Ascending aorta (tissue), 2 donors: ENCODE measurements around the gene FN3K. TPM values are rescaled to one million over a fixed set of nuclear protein-coding genes. Genes with fewer than 3 reads are reported as not detected.

Experiments
- DNase-seq, 2 donors: peaks; one replicate each; pipeline ENCODE4 v3.0.0-alpha.2; 2019; ENCODE audit warnings: low spot score in 2 of 2
- H3K27ac ChIP-seq, 2 donors: fragments of 200-600 bp; sonication (generic); one replicate each; pipeline ENCODE4 v1.5.1; 2016 to 2017; ENCODE audit warnings: mild to moderate bottlenecking in 1 of 2
- H3K27me3 ChIP-seq: fragments of 200-600 bp; sonication (generic); one replicate; pipeline ENCODE4 v1.5.1; 2017
- H3K36me3 ChIP-seq, 2 donors: fragments of 200-600 bp; sonication (generic); one replicate each; pipeline ENCODE4 v1.5.1; 2016
- H3K4me1 ChIP-seq, 2 donors: fragments of 200-600 bp; sonication (generic); one replicate each; pipeline ENCODE4 v1.5.1; 2016 to 2017; ENCODE audit warnings: mild to moderate bottlenecking in 1 of 2
- H3K4me3 ChIP-seq, 2 donors: fragments of 200-600 bp; sonication (generic); one replicate each; pipeline ENCODE4 v1.5.1; 2016 to 2017; ENCODE audit warnings: mild to moderate bottlenecking in 1 of 2
- H3K9me3 ChIP-seq, 2 donors: fragments of 200-600 bp; sonication (generic); one replicate each; pipeline ENCODE4 v1.5.1; 2016
- intact Hi-C: fragments of 100-400 bp; cut with DNase I; formaldehyde crosslinking; loops from one replicate; pipeline ENCODE4 v1.15.1; 2023
- total RNA-seq: library from RNA; depleted of rRNA; stranded (reverse); fragments of >200 nt; gene quantifications from one replicate; pipeline ENCODE4 v1.1.0, GENCODE V29; 2016
- TF ChIP-seq, protein P1 (sequence below), 3 experiments: fragments of 200-600 bp in 2 of 3; fragments of 450-650 bp in 1 of 3; sonication (generic) in 2 of 3; IDR thresholded peaks; one replicate each; pipeline ENCODE4 v1.5.1; 2016 to 2019; ENCODE audit warnings: antibody characterized with exemption in 3 of 3, mild to moderate bottlenecking in 1 of 3, moderate library complexity in 1 of 3

FN3K gene
- total RNA-seq, 1 donor from 2014 or later, result 10.5 TPM

DNA sequence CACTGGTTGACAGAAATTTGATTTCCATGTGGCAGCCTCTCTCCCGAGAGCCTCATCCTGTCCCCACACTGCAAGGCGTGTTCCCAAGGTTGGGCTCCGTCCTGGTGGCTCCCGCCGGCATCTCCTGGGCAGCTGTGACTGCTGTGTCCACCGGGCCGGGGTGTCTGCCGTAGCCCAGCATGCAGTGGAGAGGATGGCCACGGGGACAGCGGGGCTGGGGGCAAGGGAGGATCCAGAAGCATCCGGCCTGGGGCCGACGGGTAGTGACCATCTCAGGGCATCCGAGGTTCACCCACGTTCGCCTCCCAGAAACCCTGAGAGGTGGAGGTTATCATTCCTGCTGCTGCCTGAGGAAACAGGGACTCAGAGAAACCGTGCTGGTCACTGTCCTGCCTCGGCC lies 29.7 kb upstream of the FN3K start:
- Histone ChIP-seq H3K4me3 (no peak overlapping the region), H3K9me3 (no peaks in the 10 kb centered on the region), H3K36me3 (no peaks in the 10 kb centered on the region), H3K27me3 (no peaks in the 10 kb centered on the region), H3K4me1 (no peaks in the 10 kb centered on the region), H3K27ac (no peak overlapping the region)
- intact Hi-C loops, result no loop called here
- no peak for DNase-seq
- TF ChIP-seq, protein P1, sequence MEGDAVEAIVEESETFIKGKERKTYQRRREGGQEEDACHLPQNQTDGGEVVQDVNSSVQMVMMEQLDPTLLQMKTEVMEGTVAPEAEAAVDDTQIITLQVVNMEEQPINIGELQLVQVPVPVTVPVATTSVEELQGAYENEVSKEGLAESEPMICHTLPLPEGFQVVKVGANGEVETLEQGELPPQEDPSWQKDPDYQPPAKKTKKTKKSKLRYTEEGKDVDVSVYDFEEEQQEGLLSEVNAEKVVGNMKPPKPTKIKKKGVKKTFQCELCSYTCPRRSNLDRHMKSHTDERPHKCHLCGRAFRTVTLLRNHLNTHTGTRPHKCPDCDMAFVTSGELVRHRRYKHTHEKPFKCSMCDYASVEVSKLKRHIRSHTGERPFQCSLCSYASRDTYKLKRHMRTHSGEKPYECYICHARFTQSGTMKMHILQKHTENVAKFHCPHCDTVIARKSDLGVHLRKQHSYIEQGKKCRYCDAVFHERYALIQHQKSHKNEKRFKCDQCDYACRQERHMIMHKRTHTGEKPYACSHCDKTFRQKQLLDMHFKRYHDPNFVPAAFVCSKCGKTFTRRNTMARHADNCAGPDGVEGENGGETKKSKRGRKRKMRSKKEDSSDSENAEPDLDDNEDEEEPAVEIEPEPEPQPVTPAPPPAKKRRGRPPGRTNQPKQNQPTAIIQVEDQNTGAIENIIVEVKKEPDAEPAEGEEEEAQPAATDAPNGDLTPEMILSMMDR (IDR thresholded peaks at IDR 0.05), result no peak

DNA sequence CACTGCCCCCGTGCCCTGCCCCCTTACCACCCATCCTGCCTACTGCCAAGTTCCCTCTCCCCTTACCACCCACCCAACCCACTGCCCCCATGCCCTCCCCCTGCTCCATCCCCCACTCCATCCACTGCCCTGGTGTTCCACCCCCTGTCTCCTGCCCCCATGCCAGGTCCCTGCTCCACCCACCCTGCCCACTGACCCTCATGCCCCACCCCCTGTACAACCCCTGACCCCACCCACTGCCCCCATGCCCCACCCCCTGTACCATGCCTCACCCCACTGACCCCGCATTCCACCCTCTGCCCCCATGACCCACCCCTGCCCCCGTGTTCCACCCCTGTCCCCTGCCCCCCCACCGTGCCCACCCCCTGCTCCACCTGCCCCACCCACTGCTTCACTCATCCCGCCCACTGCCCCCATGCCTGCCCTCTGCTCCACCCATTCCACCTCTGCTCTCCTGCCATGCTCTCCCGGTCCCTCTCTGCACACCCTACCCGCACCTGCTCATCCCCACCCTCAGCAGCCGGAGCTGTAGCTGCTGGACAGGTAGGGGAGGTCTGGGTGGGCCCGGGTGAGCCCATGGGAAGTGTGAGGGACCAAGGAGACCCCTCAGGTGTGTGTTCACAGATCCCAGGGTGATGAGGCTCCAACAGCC lies 26.3 kb upstream of the FN3K start:
- intact Hi-C loops, result no loop called here
- DNase-seq, result no peak
- Histone ChIP-seq H3K27me3 (no peaks in the 10 kb centered on the region), H3K9me3 (no peaks in the 10 kb centered on the region), H3K4me1 (no peaks in the 10 kb centered on the region), H3K36me3 (no peaks in the 10 kb centered on the region), H3K27ac (no peak overlapping the region), H3K4me3 (no peak overlapping the region)
- TF ChIP-seq, protein P1 (IDR thresholded peaks at IDR 0.05), result no peak

DNA sequence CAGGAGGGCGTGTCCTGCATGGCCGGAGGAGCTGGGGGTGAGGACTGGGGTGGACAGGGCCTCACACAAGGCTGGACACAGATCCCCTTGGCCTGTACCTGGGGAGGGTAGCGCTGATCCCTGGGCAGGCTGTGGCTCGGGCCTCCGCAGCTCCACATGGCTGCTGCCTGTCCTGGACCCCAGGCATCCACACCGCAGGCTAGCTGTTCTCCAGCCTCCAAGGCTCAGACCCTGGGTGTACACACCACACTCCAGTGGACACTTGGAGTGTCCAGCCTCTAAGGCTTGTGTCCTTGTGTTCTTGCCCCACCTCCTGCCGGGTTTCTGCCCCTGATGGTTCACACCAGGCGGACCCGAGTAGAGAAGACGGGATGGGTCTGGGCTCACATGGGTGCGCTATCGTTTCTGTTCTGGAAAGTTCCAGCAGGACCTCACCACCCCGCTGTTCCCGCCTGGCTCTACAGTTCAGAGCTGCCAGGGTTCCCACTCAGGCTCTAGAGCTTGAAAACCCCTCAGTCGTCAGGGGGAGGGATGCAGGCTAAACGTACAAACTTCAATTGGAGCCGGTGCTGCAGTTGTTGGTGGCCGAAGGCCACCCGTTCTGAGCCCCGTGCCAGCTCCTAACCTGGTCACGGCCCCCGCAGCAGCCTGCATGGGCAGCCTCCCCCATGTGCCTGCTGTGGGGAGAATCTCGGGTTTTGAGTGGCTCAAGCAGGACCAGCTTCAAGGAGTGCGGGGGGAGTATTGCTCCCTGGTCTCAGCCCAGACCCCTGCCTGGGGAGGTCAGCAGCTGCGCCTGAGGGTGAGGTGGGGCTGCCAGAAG lies 25.5 kb upstream of the FN3K start:
- no peaks in the 10 kb centered on the region for H3K27me3 ChIP-seq
- no peaks in the 10 kb centered on the region for H3K36me3 ChIP-seq
- H3K27ac ChIP-seq, result no peak overlapping the region
- no peak overlapping the region for H3K4me3 ChIP-seq
- intact Hi-C loops, result no loop called here
- no peaks in the 10 kb centered on the region for H3K4me1 ChIP-seq
- TF ChIP-seq, protein P1 (IDR thresholded peaks at IDR 0.05), result no peak
- DNase-seq, result no peak
- H3K9me3 ChIP-seq, result no peaks in the 10 kb centered on the region

DNA sequence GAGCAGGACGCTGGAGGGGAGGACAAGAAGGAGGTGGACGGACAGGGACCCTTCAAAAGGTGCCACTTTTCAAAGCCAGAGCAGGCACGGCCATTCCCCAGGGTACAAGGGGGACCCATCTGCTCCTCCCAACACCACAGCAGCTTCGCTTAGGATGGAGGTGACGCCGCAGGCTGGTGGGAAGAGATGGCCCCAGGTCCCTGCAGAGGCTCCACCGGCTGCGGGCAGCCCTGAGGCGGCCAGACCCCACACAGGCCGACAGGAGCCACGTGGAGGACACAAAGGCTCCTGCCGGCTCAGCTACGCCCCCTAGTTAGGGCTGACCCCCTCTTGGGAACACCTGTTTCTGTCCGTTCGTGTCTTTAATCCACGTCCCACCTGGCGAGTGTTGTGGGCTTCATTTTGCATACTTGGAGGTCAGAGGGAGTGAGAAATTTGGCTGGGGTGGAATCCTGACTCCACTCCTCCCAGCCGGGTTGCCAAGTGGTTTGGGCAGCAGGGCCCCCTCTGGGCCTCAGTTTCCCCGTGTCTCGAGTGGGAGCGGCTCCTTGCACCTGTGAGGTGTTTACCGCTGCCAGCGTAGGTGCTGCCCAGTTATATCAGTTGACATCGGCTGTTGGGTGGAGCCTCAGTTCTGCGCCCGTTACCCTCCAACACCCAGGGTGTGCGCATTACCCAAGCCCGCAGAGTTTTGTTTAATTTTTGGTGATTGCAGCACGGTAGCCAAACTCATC lies 24.7 kb upstream of the FN3K start:
- Histone ChIP-seq H3K4me3 (no peak overlapping the region), H3K27ac (no peak overlapping the region), H3K9me3 (no peaks in the 10 kb centered on the region), H3K27me3 (no peaks in the 10 kb centered on the region), H3K36me3 (no peaks in the 10 kb centered on the region), H3K4me1 (no peaks in the 10 kb centered on the region)
- intact Hi-C loops, result no loop called here
- TF ChIP-seq, protein P1 (IDR thresholded peaks at IDR 0.05), result no peak
- no peak for DNase-seq

DNA sequence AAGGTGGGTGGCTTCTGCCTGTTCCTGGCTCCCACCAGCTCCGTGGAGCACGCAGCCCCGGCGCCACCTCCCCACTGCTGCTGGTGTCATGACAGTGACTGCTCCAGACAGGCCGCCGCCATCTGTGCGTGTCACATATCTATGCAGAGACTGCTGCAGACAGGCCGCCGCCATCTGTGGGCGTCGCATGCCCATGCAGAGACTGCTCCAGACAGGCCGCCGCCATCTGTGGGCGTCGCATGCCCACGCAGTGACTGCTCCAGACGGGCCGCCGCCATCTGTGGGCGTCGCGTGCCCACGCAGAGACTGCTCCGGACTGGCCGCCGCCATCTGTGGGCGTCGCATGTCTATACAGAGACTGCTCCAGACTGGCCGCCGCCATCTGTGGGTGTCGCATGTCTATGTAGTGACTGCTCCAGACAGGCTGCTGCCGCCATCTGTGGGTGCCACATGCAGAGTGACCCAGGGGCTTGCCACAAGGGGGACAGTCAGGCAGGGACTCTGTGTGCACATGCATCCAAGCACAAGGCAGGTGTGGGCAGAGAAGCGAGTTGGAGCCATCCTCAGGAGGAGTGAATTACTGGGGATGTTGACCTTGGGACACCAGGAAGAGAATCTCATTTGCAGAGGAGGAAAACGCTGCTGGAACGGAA lies 22.2 kb upstream of the FN3K start:
- Histone ChIP-seq H3K36me3 (no peaks in the 10 kb centered on the region), H3K4me1 (peaks cover 4 to 9% of the 10 kb centered on the region in 2 donors), H3K27ac (no peak overlapping the region), H3K9me3 (no peaks in the 10 kb centered on the region), H3K4me3 (no peak overlapping the region), H3K27me3 (no peaks in the 10 kb centered on the region)
- intact Hi-C loops, result no loop called here
- no peak for DNase-seq
- TF ChIP-seq, protein P1 (IDR thresholded peaks at IDR 0.05), result no peak
